Left hindlimb (tissue), 1 donor: ENCODE results near the gene GRK5.

Experiments used
- DNase-seq: peaks from one replicate; pipeline ENCODE4 v3.0.0-alpha.2; 2018

The GRK5 gene

DNA sequence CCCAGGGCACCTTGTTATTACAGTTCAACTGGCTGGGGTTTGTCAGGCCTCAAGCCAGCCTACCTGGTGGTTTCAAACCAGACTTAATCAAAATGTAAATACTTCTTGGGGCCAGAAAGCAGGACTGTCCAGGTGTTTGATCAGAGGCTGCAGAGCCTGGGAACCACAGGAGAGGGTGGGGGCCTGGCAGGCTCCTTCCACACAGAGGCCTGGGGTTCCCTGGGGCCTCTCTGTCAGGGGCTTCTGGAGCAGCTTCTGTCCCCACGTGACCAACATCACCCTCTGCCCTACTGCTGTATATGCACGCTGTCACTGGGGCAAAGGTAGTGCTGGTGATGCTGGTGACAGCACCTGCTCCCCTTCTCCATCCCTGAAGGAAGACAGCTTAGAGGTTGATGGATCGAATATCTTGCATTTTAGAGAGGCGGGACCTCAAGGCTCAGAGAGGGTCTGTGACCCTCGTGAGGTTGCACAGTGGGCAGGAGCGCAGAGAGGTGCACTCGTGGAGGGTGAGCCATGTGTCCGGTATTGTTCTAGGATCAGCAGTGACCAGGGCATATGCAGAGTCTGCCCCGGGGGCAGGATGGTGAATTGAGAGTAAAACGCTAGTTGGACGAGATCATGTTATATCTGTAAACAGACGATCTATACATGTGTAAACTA lies 95.4 kb downstream of the GRK5 start:
- DNase-seq: no peak

DNA sequence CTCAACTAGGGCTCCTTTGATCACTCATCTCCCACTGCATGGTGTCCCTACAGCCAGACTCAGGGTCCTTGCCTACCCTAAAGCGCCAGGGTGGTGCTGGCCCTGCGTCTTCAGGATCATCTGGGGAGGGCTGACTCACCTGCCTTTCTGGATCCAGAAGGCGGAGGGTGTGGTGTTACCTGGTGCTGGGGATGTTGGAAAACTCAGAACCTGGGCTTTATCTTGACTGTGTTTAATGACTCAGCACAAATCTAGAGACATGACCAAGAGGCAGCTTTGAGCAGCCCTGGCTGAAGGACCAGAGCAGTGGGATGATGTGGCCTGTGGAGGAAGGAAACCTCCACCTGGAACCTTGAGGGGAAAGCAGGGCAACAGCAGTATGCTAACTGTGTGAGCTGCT lies 96.5 kb downstream of the GRK5 start:
- DNase-seq: no peak

GRCh38 chr10:119304541-119304940 lies 97.2 kb downstream of the GRK5 start:
- DNase-seq: no peak

GRCh38 chr10:119305860-119306513 lies 98.6 kb downstream of the GRK5 start:
- peak; percentile 60 for DNase-seq

- no peak for DNase-seq
These were observed 99.2 kb downstream of the GRK5 start for GRCh38 chr10:119306514-119306951.

- DNase-seq: no peak
These were observed 99.6 kb downstream of the GRK5 start for GRCh38 chr10:119306986-119307392.

DNA sequence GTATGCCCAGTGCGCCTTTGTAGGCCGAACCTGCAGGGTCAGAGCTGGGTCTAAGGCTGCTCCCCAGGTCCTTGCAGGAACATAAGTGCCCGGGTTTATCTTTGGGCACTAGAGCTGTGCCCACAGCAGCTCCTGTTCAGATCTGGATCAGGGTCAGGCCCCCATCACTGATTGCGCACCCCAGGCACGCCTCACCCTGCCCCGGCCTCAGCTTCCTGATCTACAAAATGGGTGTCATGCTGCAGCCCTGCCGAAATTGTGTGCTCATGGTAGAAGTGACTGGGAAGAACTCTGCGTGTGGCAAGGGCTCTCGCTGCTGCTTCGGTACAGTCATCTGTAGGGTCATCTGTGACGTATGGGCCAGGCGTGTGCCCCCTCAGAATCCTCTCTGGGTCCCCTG lies 100.7 kb downstream of the GRK5 start:
- no peak for DNase-seq

DNA sequence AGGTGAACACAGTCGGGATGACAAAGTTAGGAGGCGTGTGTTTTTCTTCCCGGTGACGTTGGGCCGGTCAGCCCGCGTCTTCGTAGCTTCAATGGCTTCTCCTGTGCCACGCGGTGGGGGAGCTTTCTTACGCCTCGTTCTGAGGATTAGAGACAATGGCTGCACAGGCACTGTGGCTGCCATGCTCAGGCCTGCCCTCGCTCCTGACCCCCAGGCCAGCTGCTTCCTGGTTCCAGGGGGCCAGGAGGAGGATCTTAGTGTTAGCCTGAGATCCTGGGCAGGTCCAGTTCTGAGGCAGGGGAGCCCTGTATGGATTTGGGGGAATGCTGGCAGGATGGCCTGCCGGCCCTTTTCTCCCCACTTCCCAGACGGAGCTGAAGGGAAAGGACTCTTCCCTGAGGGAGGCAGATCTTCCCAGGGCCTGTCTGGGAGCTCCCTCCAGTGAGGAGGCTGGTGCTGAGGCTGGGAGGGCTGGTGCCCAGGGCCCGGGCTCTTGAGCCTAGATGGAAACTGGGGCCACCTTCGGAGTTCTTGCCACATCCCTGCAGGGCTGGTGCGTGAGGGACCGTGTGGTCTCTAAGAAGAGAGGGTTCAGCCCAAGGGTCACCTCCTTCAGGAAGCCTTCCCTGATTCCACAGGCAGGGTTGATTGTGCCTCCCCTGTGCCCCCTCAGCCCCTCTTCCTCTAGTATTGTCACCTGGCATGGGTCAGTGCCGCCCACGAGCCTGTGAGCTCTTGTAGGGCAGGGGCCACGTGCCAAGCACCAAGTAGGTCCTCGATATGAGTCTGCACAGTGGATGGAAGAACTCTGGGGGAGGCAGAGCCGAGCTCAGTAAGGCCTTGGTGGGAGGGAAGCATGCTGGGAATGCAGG lies 101.4 kb downstream of the GRK5 start:
- DNase-seq: no peak

GRCh38 chr10:119309423-119309770 lies 102.0 kb downstream of the GRK5 start:
- no peak for DNase-seq

GRCh38 chr10:119310806-119311205 lies 103.4 kb downstream of the GRK5 start:
- DNase-seq: no peak

DNA sequence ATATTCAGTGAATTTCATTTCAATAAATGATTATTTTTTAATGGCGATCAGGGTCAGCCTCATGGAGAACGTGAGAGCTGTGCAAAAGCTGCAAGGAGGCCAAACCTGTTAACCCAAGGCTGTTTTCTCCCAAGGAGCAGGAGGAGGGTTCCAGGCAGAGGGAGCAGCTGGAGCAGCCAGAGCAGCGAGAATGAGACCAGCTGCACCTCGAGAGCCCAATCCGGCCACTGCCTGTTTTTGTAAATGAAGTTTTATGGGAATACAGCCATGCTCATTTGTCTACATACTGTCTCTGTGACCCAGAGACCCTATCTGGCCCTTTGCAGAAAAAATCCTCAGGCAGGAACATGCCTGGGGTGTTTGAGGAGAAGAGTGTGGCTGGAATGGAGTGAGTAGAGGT lies 104.9 kb downstream of the GRK5 start:
- DNase-seq: no peak

DNA sequence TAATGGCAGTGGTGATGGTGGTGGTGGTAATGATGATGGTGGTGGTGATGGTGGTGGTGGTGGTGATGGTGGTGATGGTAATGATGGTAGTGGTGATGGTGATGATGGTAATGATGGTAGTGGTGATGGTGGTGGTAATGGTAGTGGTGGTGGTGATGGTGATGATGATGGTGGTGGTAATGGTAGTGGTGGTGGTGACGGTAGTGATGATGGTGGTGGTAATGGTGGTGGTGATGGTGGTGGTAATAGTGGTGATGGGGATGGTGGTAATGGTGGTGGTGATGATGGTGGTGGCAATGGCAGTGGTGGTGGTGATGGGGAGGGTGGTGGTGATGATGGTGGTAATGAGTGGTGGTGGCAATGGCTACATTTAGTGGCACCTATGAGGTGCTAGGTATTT lies 105.7 kb downstream of the GRK5 start:
- no peak for DNase-seq

GRCh38 chr10:119313644-119314043 lies 106.3 kb downstream of the GRK5 start:
- no peak for DNase-seq

DNA sequence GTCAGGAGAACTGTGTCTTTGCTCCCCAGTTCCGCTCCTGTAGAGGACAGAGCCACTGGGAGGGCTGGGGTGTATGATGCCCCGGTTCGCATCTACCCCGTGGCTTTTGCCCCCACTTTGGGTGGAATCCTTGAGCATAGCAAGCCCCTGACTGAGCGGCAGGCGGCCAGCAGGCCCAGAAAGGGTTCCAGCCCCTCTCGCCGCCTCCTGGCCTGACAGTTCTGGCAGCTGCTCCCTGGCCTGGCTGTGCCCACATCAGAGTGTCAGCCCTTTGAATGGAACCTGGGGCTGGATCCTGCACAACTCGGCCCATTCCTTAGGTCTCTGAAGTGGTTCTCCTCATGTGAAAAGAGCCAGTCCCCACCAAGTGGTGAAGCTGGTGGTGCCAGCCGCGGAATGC lies 106.7 kb downstream of the GRK5 start:
- DNase-seq: no peak

- DNase-seq: no peak
These were observed 107.1 kb downstream of the GRK5 start for GRCh38 chr10:119314486-119314885.

GRCh38 chr10:119315128-119316001 lies 108.0 kb downstream of the GRK5 start:
- DNase-seq: no peak

DNA sequence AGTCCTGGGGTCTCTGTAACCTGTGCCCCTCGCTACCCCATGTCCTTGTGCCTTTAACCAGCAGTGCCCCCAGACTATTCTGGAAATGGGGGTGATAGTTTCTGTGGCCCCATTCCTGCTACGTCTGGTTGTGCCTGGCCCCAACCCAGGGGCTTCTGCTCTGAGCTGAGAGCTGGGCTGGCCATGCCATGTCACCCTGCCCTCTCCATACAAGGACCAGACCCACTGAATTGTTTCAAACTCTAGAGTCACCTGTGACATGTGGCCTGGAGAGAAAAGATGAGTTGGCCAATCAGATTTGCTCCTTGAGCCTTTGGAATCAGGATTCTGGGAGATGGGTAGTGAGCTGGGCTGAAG lies 108.6 kb downstream of the GRK5 start:
- no peak for DNase-seq

GRCh38 chr10:119316729-119317097 lies 109.3 kb downstream of the GRK5 start:
- DNase-seq: no peak

DNA sequence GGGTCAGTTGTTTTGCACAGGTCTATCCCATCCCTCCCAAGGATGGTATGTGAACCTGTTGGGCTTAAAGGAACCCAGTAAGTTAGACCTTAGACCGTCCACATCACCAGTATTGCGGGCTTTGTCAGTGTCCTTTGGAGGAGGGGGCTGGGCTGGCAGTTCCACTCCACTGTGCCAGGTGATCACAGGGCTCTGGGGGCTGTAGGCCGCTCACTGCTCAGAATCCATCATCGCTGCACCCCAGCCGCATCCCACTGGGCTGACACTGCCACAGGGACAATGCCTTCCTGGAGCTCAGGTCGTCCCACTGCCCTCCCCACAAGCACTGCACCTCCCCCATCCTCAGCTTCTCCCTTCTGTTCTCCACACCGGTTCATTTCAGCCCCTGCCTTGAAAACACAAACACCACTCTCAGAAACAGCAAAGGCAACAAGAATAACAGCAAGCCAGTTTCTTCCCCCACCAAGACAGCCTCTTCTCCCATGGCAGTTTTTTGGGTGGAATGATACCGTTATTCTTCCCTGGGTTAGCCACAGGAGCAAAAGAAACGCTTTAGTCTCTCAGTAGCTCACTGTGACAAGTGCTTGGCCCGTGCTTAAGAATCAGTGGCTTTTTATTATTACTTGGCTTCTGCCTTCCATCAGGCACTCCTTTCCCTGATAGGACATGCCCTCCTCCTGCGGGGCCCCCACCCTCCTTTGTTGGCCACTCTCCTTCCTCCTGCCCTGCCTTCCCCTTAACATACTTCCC lies 111.2 kb downstream of the GRK5 start:
- no peak for DNase-seq

GRCh38 chr10:119319161-119319919 lies 112.0 kb downstream of the GRK5 start:
- no peak for DNase-seq

DNA sequence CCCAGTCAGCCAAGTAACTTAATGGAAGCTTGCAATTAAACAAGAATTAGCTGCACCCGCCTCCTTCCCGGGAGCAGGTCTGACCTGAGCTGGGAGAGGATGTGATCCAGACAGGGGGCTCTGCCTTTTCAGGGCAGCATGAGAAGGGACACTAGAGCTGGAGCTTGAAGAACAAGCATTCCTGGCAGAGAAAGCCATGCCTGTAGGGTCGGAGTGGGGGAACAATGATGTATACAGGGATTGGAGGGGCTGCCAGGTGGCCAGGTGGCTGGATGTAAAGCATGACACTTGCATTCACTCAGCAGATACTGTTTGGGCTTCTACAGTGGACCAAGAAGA lies 112.5 kb downstream of the GRK5 start:
- no peak for DNase-seq

DNA sequence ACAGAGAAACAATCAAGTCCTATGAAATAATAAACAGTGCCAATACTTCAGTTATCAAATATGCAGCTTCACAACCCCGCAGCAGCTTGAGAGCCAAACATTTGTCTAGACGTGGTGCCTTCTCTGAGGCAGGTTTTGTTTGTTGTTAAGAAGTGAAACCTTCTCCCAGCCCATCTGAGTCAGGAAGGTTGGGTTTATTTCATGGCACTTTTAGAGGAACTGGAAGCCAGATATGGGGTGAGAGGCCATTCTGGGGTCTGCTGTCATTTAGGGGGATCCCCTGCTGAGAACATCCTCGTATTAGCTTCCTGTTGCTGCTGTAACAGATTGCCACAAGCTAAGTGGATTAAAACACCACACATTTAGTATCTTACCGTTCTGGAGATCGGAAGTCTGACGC lies 113.6 kb downstream of the GRK5 start:
- DNase-seq: no peak
